ENCODE results near the gene NFIA. TPM values are rescaled to one million over a fixed set of nuclear protein-coding genes. Genes with fewer than 3 reads are reported as not detected.
A peak's percentile ranks its signal among the peaks of the same experiment; 100 is the strongest.

The NFIA gene
- total and polyA plus RNA-seq, 5 donors from 2014 or later = 0.86 to 3.9 (median 1.7) TPM

DNA sequence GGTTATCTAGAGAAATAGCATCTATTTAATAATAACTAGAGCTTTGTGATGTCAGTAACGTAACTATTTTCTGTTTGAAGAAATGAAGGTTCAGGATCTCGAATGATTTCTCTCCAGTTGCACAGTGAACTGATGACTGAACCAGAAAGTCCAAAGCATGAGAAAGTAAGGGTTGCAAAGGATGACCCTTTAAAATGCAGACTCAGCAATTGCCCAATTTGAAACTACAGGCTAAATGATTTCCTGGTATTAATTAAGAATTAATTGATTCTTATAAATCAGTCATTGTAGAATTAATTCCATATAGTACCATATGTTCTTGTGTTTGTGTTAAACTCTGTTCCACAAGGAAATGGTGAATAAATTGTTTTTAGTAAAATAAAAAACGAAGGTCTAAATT lies 318.6 kb downstream of the NFIA start:
- Mint-ChIP-seq H3K27me3 (peaks cover 4% of the 10 kb centered on the region), H3K9me3 (no peaks in the 10 kb centered on the region), H3K27ac (no peak overlapping the region)

DNA sequence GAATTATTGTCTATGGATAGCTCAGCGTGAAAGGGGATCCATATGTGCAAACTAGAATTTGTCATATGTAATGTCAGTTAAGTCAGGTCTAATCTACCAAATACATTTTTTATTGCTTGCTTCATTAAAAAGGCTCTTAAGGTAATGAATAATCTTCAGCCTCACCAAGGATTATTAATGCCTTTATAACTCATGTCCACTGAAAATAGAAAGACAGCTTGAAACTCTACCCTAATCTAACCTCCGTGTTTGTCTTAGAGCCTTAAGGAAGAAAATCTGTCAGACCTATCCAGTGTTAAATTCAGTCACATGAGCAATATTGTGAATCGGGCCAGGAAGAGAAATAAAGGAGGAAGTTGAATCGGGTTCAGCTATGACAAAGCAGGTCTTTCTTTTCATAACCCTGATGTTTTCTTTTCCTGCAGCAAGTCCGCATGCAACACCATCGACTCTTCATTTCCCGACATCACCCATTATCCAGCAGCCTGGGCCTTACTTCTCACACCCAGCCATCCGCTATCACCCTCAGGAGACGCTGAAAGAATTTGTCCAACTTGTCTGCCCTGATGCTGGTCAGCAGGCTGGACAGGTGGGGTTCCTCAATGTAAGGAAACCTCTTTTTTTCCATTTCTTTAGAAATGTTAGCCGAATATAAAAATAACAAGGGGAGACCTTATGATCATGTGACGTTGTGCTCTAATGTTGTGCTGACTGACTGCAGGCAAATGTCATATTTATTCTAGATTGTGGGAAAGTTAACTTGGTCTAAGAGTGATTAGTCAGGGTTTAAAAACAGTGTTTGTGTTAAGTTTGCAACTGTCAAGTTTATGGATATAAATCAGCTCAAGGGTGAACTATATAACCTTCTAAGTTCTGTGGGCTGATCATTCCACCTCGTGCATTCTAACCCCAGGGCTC lies 321.6 kb downstream of the NFIA start:
- H3K27ac Mint-ChIP-seq = peak overlapping the region in 1 of 3 donors; percentile 27

More for the DNA sequence above, 318.6 kb downstream of the NFIA start:
- ATAC-seq (ENCODE audit: low read depth in 2 of 2) (no peak), DNase-seq (no peak)
- no peak overlapping the region for H3K4me3 ChIP-seq (ENCODE audit: low read depth, low read length)
- H3K36me3 Mint-ChIP-seq = peaks cover 7% of the 10 kb centered on the region
- no peaks in the 10 kb centered on the region for H3K4me1 Mint-ChIP-seq
- no peaks in the 10 kb centered on the region for H3K9me3 ChIP-seq (ENCODE audit: control insufficient read depth in 2 of 2, low read length in 2 of 2)
- H3K4me3 Mint-ChIP-seq = no peak overlapping the region
- H3K27me3 ChIP-seq (ENCODE audit: control insufficient read depth, insufficient read depth, low read length) = no peaks in the 10 kb centered on the region
- no peaks in the 10 kb centered on the region for H3K36me3 ChIP-seq (ENCODE audit: control insufficient read depth, insufficient read depth, low read length)
- H3K27ac ChIP-seq (ENCODE audit: insufficient read depth, low read length, poor library complexity, severe bottlenecking) = no peak overlapping the region
- H3K4me1 ChIP-seq (ENCODE audit: control insufficient read depth, insufficient read depth, low read length, poor library complexity, severe bottlenecking) = no peaks in the 10 kb centered on the region

DNA sequence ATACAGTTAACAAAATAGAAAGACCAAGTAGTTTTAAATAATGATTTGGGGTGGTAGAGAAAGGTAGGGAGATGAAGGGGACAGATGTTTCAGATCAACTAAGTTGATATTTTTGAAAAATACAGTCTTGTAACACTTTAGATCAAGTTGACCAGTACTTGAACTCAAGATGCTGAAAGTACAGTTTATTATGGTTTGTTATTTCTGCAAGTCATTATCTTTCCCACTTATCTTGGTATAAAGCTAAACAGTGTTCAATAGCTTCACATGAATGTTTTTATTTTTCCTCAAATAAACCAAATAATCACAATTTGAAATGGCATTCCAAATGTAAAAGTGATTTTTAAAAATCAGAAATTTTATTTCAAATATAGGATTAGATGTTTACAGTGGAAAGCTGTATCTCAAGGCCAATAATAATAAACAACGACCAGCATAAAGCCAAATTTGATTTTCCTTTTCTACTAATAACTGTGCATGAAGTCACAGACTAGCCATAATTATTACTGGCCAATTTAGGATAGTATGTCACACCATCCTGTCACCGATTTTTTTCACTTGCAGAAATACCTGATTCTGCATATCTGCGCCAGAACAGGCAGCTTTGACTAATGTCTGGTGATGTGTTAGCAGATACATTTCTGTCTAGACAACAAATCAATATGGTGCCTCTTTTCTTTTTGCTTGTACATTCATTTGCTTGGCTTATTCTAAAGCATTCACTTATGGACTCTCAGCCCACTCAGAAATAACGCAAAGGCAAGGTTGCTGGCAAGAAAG lies 322.4 kb downstream of the NFIA start:
- ATAC-seq (ENCODE audit: low read depth in 2 of 2) = no peak
- H3K36me3 Mint-ChIP-seq = peaks cover 12% of the 10 kb centered on the region
- H3K27ac ChIP-seq (ENCODE audit: insufficient read depth, low read length, poor library complexity, severe bottlenecking) = no peak overlapping the region

More for the DNA sequence above, 321.6 kb downstream of the NFIA start:
- Histone ChIP-seq H3K27me3 (ENCODE audit: control insufficient read depth, insufficient read depth, low read length) (no peaks in the 10 kb centered on the region), H3K36me3 (ENCODE audit: control insufficient read depth, insufficient read depth, low read length) (no peaks in the 10 kb centered on the region), H3K27ac (ENCODE audit: insufficient read depth, low read length, poor library complexity, severe bottlenecking) (no peak overlapping the region), H3K4me1 (ENCODE audit: control insufficient read depth, insufficient read depth, low read length, poor library complexity, severe bottlenecking) (no peaks in the 10 kb centered on the region), H3K9me3 (ENCODE audit: control insufficient read depth in 2 of 2, low read length in 2 of 2) (no peaks in the 10 kb centered on the region), H3K4me3 (ENCODE audit: low read depth, low read length) (no peak overlapping the region)
- Mint-ChIP-seq H3K36me3 (peaks cover 12% of the 10 kb centered on the region), H3K4me3 (no peak overlapping the region), H3K4me1 (no peaks in the 10 kb centered on the region), H3K9me3 (no peaks in the 10 kb centered on the region), H3K27me3 (peaks cover 4% of the 10 kb centered on the region)
- ATAC-seq (ENCODE audit: low read depth in 2 of 2) (no peak), DNase-seq (no peak)

DNA sequence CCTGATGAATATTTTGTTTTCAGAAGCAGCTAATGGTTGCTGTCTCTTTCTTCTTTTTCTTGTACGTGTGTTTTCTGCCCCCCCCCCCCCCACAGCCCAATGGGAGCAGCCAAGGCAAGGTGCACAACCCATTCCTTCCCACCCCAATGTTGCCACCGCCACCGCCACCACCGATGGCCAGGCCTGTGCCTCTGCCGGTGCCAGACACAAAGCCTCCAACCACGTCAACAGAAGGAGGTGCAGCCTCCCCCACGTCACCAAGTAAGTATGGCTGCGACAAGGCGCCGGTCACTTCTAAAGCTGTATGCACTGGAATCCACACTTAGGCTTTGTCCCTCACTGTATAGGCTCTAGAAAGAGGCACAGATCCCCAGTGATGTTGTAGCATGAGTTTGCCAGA lies 324.1 kb downstream of the NFIA start:
- Mint-ChIP-seq H3K9me3 (peaks cover 0 to 2% (median 0%) of the 10 kb centered on the region in 7 donors), H3K4me3 (no peak overlapping the region), H3K36me3 (peaks cover 12% of the 10 kb centered on the region), H3K4me1 (no peaks in the 10 kb centered on the region), H3K27ac (no peak overlapping the region), H3K27me3 (no peaks in the 10 kb centered on the region)
- H3K27ac ChIP-seq (ENCODE audit: insufficient read depth, low read length, poor library complexity, severe bottlenecking) = no peak overlapping the region
- ATAC-seq (ENCODE audit: low read depth in 2 of 2) (no peak), DNase-seq (no peak)
- no peak overlapping the region for H3K4me3 ChIP-seq (ENCODE audit: low read depth, low read length)
- no peaks in the 10 kb centered on the region for H3K4me1 ChIP-seq (ENCODE audit: control insufficient read depth, insufficient read depth, low read length, poor library complexity, severe bottlenecking)
- H3K9me3 ChIP-seq (ENCODE audit: control insufficient read depth in 2 of 2, low read length in 2 of 2) = no peaks in the 10 kb centered on the region
- H3K27me3 ChIP-seq (ENCODE audit: control insufficient read depth, insufficient read depth, low read length) = no peaks in the 10 kb centered on the region
- H3K36me3 ChIP-seq (ENCODE audit: control insufficient read depth, insufficient read depth, low read length) = no peaks in the 10 kb centered on the region

More for the DNA sequence above, 322.4 kb downstream of the NFIA start:
- no peak overlapping the region for H3K4me3 ChIP-seq (ENCODE audit: low read depth, low read length)
- no peak overlapping the region for H3K4me3 Mint-ChIP-seq
- no peaks in the 10 kb centered on the region for H3K9me3 ChIP-seq (ENCODE audit: control insufficient read depth in 2 of 2, low read length in 2 of 2)
- peaks cover 0 to 2% (median 0%) of the 10 kb centered on the region in 7 donors for H3K9me3 Mint-ChIP-seq
- peaks cover 4% of the 10 kb centered on the region for H3K27me3 Mint-ChIP-seq
- DNase-seq = no peak
- H3K27me3 ChIP-seq (ENCODE audit: control insufficient read depth, insufficient read depth, low read length) = no peaks in the 10 kb centered on the region
- H3K4me1 Mint-ChIP-seq = no peaks in the 10 kb centered on the region
- H3K36me3 ChIP-seq (ENCODE audit: control insufficient read depth, insufficient read depth, low read length) = no peaks in the 10 kb centered on the region
- H3K4me1 ChIP-seq (ENCODE audit: control insufficient read depth, insufficient read depth, low read length, poor library complexity, severe bottlenecking) = no peaks in the 10 kb centered on the region
- H3K27ac Mint-ChIP-seq = no peak overlapping the region

DNA sequence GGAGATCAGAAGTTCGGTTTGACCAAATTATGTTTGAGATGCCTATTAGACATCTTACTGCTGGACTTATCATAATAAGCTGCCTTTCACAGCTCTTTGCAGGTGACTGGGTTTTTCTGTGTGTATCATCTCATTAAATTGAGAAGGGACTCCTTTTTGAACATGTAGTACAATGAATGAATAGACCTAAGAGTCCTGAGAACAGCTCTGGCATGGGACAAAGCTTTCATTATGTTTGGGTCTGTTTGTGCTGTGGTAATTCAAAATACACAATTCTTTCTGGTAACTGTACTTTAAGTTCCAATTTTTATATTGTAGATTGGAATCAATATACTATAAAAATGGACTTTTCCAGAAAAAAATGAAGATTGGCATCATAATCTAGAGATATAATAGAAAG lies 330.2 kb downstream of the NFIA start:
- no peak for ATAC-seq (ENCODE audit: low read depth in 2 of 2)
- Histone ChIP-seq H3K4me3 (ENCODE audit: low read depth, low read length) (no peak overlapping the region), H3K27me3 (ENCODE audit: control insufficient read depth, insufficient read depth, low read length) (no peaks in the 10 kb centered on the region), H3K36me3 (ENCODE audit: control insufficient read depth, insufficient read depth, low read length) (no peaks in the 10 kb centered on the region), H3K9me3 (ENCODE audit: control insufficient read depth in 2 of 2, low read length in 2 of 2) (no peaks in the 10 kb centered on the region), H3K27ac (ENCODE audit: insufficient read depth, low read length, poor library complexity, severe bottlenecking) (no peak overlapping the region), H3K4me1 (ENCODE audit: control insufficient read depth, insufficient read depth, low read length, poor library complexity, severe bottlenecking) (no peaks in the 10 kb centered on the region)
- Mint-ChIP-seq H3K27me3 (no peaks in the 10 kb centered on the region), H3K27ac (no peak overlapping the region), H3K36me3 (peaks cover 2% of the 10 kb centered on the region), H3K4me1 (no peaks in the 10 kb centered on the region), H3K4me3 (no peak overlapping the region), H3K9me3 (peaks cover 0 to 2% (median 0%) of the 10 kb centered on the region in 7 donors)
- no peak for DNase-seq

DNA sequence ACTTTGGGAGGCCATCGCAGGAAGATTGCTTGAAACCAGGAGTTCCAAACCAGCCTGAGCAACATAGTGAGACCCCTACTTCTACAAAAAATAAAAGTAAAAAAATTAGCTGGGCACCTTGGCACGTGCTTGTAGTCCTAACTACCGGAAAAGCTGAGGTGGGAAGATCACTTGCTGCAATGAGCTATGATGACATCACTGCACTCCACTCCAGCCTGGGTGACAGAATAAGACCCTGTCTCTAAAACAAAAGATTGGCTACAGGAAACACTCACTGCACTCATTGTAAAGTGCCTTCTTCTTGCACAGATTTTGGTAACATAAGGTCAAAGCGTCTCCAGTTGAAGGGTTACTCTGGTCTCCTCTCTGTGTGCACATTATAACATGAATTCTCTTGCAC lies 336.8 kb downstream of the NFIA start:
- ATAC-seq (ENCODE audit: low read depth in 2 of 2) (no peak), DNase-seq (no peak)
- Histone ChIP-seq H3K36me3 (ENCODE audit: control insufficient read depth, insufficient read depth, low read length) (no peaks in the 10 kb centered on the region), H3K4me1 (ENCODE audit: control insufficient read depth, insufficient read depth, low read length, poor library complexity, severe bottlenecking) (no peaks in the 10 kb centered on the region), H3K27ac (ENCODE audit: insufficient read depth, low read length, poor library complexity, severe bottlenecking) (no peak overlapping the region), H3K27me3 (ENCODE audit: control insufficient read depth, insufficient read depth, low read length) (no peaks in the 10 kb centered on the region), H3K4me3 (ENCODE audit: low read depth, low read length) (no peak overlapping the region), H3K9me3 (ENCODE audit: control insufficient read depth in 2 of 2, low read length in 2 of 2) (no peaks in the 10 kb centered on the region)
- no peak overlapping the region for H3K27ac Mint-ChIP-seq
- no peaks in the 10 kb centered on the region for H3K36me3 Mint-ChIP-seq
- H3K4me1 Mint-ChIP-seq = no peaks in the 10 kb centered on the region
- H3K27me3 Mint-ChIP-seq = peaks cover 5% of the 10 kb centered on the region
- H3K4me3 Mint-ChIP-seq = no peak overlapping the region
- H3K9me3 Mint-ChIP-seq = no peaks in the 10 kb centered on the region

DNA sequence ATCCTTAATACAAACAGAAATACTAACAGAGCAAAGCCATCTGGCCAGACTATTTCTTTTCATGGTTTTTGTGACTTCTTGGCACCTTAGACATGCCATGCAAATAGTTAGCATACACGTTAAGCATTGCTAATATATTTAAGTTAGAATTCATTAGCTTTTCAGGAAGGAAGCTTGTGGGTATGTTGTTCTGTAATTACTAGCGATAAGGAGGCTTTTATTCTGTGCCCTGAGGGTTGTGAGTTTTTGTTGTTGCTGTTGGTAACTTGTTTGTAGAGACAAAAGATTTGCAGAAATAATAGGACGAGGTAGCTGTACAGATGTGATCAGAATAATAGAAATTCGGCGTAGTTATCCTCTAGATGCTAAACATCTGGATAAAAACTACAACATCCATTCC lies 337.3 kb downstream of the NFIA start:
- Histone ChIP-seq H3K4me1 (ENCODE audit: control insufficient read depth, insufficient read depth, low read length, poor library complexity, severe bottlenecking) (no peaks in the 10 kb centered on the region), H3K27ac (ENCODE audit: insufficient read depth, low read length, poor library complexity, severe bottlenecking) (no peak overlapping the region), H3K4me3 (ENCODE audit: low read depth, low read length) (no peak overlapping the region), H3K36me3 (ENCODE audit: control insufficient read depth, insufficient read depth, low read length) (no peaks in the 10 kb centered on the region), H3K9me3 (ENCODE audit: control insufficient read depth in 2 of 2, low read length in 2 of 2) (no peaks in the 10 kb centered on the region), H3K27me3 (ENCODE audit: control insufficient read depth, insufficient read depth, low read length) (no peaks in the 10 kb centered on the region)
- no peak for ATAC-seq (ENCODE audit: low read depth in 2 of 2)
- H3K4me3 Mint-ChIP-seq = no peak overlapping the region
- peaks cover 5% of the 10 kb centered on the region for H3K27me3 Mint-ChIP-seq
- no peaks in the 10 kb centered on the region for H3K4me1 Mint-ChIP-seq
- H3K9me3 Mint-ChIP-seq = no peaks in the 10 kb centered on the region
- no peak overlapping the region for H3K27ac Mint-ChIP-seq
- no peak for DNase-seq
- H3K36me3 Mint-ChIP-seq = no peaks in the 10 kb centered on the region
